OCI-LY1 (cell line): ENCODE data around the gene ZFX.

Source experiments
- EZH2 ChIP-seq: fragments of 200-600 bp; sonication (generic), shearing (Covaris generic); IDR thresholded peaks from 2 replicates; pipeline ENCODE4 v1.8.0; 2017; ENCODE audit warnings: borderline replicate concordance, mixed run types, mild to moderate bottlenecking, antibody characterized with exemption, low read length, moderate library complexity, mixed read lengths
- TF ChIP-seq, protein P1 (sequence below): fragments of 200-600 bp; sonication (generic), shearing (Covaris generic); IDR thresholded peaks from 2 replicates; pipeline ENCODE4 v1.5.1; 2017; ENCODE audit warnings: mild to moderate bottlenecking, antibody characterized with exemption, low read length, moderate library complexity, mixed read lengths

DNA sequence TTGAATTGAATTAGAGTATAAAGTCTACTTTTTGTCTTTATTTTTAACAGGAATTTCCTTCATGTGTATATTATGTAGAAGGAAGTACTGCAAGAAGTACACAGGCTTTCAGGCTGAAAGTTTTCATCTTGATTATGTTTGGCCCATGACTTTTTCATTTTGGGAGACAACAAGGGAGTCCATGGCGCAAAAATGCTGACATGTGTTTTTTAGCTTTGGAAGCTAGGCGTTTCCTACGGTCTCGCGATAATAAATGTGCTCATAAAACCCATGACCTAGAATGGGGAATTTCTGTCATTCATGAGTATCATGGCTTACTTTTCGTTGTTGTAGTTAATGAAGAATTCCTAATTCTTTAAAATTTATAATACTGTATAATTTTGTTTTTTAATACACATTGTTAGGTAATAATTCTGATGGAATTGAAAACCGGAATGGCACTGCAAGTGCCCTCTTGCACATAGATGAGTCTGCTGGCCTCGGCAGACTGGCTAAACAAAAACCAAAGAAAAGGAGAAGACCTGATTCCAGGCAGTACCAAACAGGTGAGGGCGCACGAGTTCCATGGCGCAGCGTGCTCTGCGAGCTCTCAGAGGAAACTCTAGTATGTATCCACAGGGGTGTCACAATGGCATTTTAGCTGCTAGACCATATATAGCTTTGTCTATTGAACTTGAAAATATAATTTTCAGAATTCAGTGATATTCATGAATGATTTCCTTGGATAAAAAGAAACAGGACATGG lies 59.1 kb downstream of the ZFX start:
- TF ChIP-seq, protein P1, sequence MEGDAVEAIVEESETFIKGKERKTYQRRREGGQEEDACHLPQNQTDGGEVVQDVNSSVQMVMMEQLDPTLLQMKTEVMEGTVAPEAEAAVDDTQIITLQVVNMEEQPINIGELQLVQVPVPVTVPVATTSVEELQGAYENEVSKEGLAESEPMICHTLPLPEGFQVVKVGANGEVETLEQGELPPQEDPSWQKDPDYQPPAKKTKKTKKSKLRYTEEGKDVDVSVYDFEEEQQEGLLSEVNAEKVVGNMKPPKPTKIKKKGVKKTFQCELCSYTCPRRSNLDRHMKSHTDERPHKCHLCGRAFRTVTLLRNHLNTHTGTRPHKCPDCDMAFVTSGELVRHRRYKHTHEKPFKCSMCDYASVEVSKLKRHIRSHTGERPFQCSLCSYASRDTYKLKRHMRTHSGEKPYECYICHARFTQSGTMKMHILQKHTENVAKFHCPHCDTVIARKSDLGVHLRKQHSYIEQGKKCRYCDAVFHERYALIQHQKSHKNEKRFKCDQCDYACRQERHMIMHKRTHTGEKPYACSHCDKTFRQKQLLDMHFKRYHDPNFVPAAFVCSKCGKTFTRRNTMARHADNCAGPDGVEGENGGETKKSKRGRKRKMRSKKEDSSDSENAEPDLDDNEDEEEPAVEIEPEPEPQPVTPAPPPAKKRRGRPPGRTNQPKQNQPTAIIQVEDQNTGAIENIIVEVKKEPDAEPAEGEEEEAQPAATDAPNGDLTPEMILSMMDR, result no peak
- no peak for TF ChIP-seq EZH2
